Neural progenitor cell (in vitro differentiated cells): ENCODE data around the gene TAS2R42.

ENCODE experiments used
- EZH2 ChIP-seq: fragments of 200-600 bp; sonication (generic); IDR thresholded peaks from 2 replicates; pipeline ENCODE4 v1.6.1; 2017; ENCODE audit warnings: antibody characterized with exemption, mild to moderate bottlenecking, moderate library complexity
- EZH2phosphoT487 ChIP-seq: fragments of 200-600 bp; sonication (generic); IDR thresholded peaks from 2 replicates; pipeline ENCODE4 v1.6.1; 2017; ENCODE audit warnings: antibody characterized with exemption
- TF ChIP-seq, protein P1 (sequence below): fragments of 200-600 bp; sonication (generic); IDR thresholded peaks from 2 replicates; pipeline ENCODE4 v1.5.1; 2017; ENCODE audit warnings: antibody characterized with exemption, mild to moderate bottlenecking

DNA sequence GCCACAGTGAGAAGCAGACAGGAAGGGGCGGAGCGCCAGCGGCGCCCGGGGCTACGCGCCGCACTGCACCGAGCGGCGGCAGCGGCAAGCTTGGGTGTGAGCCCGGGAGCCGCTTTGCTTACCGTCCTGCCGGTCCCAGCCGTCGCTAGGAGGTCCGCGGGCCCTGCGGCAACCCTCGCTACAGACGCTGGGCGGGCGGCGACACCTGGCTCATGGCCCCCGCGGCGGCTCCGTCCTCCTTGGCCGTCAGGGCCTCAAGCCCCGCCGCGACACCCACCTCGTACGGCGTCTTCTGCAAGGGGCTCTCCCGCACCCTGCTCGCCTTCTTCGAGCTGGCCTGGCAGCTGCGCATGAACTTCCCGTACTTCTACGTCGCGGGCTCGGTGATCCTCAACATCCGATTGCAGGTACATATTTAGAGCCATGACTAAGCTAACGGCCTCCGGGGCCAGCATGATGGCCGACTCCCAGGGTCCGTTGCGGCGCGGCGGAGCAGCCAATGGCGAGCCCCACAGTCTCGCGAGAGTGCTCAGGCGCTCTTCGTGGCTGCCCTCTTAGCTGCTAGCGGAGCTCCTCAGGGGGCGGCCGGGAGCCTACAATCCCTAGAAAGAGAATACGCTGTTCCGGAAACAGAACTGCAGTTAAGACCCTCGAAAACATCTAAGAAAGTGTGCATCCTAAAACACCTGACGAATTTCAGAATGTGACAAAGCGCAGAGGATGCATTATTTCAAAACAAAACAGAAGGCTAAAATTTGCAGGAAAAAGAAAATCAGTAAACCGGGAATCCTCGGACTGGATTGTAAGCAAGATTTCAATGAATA lies 15.4 kb downstream of the TAS2R42 start, which contains the start of gene SMIM10L1:
- TF ChIP-seq, protein P1, sequence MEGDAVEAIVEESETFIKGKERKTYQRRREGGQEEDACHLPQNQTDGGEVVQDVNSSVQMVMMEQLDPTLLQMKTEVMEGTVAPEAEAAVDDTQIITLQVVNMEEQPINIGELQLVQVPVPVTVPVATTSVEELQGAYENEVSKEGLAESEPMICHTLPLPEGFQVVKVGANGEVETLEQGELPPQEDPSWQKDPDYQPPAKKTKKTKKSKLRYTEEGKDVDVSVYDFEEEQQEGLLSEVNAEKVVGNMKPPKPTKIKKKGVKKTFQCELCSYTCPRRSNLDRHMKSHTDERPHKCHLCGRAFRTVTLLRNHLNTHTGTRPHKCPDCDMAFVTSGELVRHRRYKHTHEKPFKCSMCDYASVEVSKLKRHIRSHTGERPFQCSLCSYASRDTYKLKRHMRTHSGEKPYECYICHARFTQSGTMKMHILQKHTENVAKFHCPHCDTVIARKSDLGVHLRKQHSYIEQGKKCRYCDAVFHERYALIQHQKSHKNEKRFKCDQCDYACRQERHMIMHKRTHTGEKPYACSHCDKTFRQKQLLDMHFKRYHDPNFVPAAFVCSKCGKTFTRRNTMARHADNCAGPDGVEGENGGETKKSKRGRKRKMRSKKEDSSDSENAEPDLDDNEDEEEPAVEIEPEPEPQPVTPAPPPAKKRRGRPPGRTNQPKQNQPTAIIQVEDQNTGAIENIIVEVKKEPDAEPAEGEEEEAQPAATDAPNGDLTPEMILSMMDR: no peak
- TF ChIP-seq EZH2 (no peak), EZH2phosphoT487 (no peak)
